ENCODE results near the gene MSH5. TPM values are rescaled to one million over a fixed set of nuclear protein-coding genes. Genes with fewer than 3 reads are reported as not detected.

The MSH5 gene
- total RNA-seq, 1 experiment from 2014 or later: 22.4 TPM

DNA sequence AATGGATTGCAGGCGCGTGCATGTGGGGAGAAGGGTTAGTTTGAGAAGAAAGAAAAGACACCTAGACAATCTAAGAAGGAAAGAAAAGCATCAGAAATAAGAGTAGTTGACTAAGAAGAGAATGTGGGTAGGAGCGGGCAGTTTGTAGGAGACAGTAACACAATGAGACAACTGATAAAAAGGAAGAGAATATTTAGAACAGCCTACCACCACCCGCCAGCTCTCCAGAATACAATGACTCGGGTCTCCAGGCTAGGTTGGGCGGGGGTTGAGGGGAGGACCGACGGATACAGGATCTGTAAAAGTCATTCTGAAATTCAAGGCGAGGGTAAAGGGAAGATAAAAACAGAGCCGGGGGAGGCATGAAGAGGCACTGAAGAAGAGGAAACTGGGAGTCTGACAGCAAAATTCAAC, 37.4 kb upstream of the MSH5 start:
- Histone ChIP-seq H3K23me2 (ENCODE audit: insufficient read length, low read depth, low read length, poor library complexity, severe bottlenecking) (peaks cover 6% of the 10 kb centered on the region), H2BK12ac (ENCODE audit: insufficient read length, low read depth, low read length) (no peak overlapping the region), H4K8ac (replicated peaks; ENCODE audit: insufficient read length, low read depth, low read length) (no peak overlapping the region), H4K5ac (ENCODE audit: insufficient read length, low read depth, low read length) (no peak overlapping the region), H3K4me2 (ENCODE audit: insufficient read depth, insufficient read length, low read length) (peak overlapping the region; percentile 91), H3K4ac (ENCODE audit: low read depth, low read length) (no peak overlapping the region), H3K27me3 (ENCODE audit: insufficient read depth, low read length) (no peaks in the 10 kb centered on the region), H2AK5ac (ENCODE audit: insufficient read length, low read length) (no peak overlapping the region), H4K20me1 (ENCODE audit: control insufficient read depth, insufficient read depth, insufficient read length) (no peaks in the 10 kb centered on the region), H3K18ac (ENCODE audit: insufficient read length, low read depth, low read length) (no peak overlapping the region), H2BK5ac (ENCODE audit: insufficient read length, low read length) (no peak overlapping the region), H3K79me1 (ENCODE audit: insufficient read depth, low read depth, low read length, poor library complexity, severe bottlenecking) (peaks cover 6% of the 10 kb centered on the region), H4K91ac (ENCODE audit: insufficient read length, low read depth, low read length) (no peak overlapping the region), H3K79me2 (ENCODE audit: insufficient read depth, low read length) (peaks cover 2% of the 10 kb centered on the region; the same call in 1 of the 2 replicates), H2BK20ac (ENCODE audit: low read depth, low read length, poor library complexity, severe bottlenecking) (no peak overlapping the region), H3T11ph (ENCODE audit: low read length) (no peak overlapping the region), H3K14ac (ENCODE audit: insufficient read depth, low read length) (no peak overlapping the region), H3K9me3 (ENCODE audit: control insufficient read depth, low read depth, low read length) (no peaks in the 10 kb centered on the region), H2AFZ (ENCODE audit: low read length) (peak overlapping the region; percentile 23), H3K4me1 (ENCODE audit: insufficient read depth, low read length) (peaks cover 4% of the 10 kb centered on the region; the same call in 1 of the 2 replicates), H3K9ac (ENCODE audit: extremely low read depth, insufficient read length, low read length) (peak overlapping the region; percentile 79), H2BK15ac (ENCODE audit: low read depth, low read length) (no peak overlapping the region), H3K23ac (ENCODE audit: insufficient read length, low read depth, low read length) (no peak overlapping the region), H3K27ac (ENCODE audit: insufficient read length, low read depth, low read length) (no peak overlapping the region), H2BK120ac (ENCODE audit: low read depth, low read length, poor library complexity, severe bottlenecking) (no peak overlapping the region), H3K56ac (ENCODE audit: insufficient read length, low read depth, low read length) (no peak overlapping the region)
- no CpG with 5 or more reads among the region's 10 CpGs for WGBS (ENCODE audit: extremely low coverage, insufficient read length, low lambda C conversion rate)
- H3K27ac Mint-ChIP-seq: peak overlapping the region; percentile 91 to 96 (median 96); a peak in 5 of 7 replicates
- peak overlapping the region; percentile 96 to 98 for H3K4me3 Mint-ChIP-seq
- TF ChIP-seq, protein P1, sequence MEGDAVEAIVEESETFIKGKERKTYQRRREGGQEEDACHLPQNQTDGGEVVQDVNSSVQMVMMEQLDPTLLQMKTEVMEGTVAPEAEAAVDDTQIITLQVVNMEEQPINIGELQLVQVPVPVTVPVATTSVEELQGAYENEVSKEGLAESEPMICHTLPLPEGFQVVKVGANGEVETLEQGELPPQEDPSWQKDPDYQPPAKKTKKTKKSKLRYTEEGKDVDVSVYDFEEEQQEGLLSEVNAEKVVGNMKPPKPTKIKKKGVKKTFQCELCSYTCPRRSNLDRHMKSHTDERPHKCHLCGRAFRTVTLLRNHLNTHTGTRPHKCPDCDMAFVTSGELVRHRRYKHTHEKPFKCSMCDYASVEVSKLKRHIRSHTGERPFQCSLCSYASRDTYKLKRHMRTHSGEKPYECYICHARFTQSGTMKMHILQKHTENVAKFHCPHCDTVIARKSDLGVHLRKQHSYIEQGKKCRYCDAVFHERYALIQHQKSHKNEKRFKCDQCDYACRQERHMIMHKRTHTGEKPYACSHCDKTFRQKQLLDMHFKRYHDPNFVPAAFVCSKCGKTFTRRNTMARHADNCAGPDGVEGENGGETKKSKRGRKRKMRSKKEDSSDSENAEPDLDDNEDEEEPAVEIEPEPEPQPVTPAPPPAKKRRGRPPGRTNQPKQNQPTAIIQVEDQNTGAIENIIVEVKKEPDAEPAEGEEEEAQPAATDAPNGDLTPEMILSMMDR (conservative IDR thresholded peaks at IDR 0.05): no peak
- peaks cover 0 to 23% (median 4%) of the 10 kb centered on the region in 3 experiments; a peak in 5 of 7 replicates for H3K36me3 Mint-ChIP-seq (ENCODE audit: insufficient read depth in 1 of 3, low read depth in 3 of 3)
- no peaks in the 10 kb centered on the region; a peak in 1 of 5 replicates for H3K9me3 Mint-ChIP-seq
- peaks cover 11% of the 10 kb centered on the region in 2 experiments for H3K4me1 Mint-ChIP-seq
- no peak for DNase-seq
- H3K27me3 Mint-ChIP-seq (ENCODE audit: low read depth): peaks cover 1% of the 10 kb centered on the region; the same call in 1 of the 2 replicates
